K562 (cell line): ENCODE data around the gene ALG1. TPM values are rescaled to one million over a fixed set of nuclear protein-coding genes. Genes with fewer than 3 reads are reported as not detected.

Experiments used
- CHCHD3 ChIP-seq: fragments of 250-450 bp; sonication (Bioruptor Pico); IDR thresholded peaks from 2 replicates; pipeline ENCODE4 v2.1.2; 2022; ENCODE audit warnings: mild to moderate bottlenecking
- polyA plus RNA-seq, 8 experiments: library from polyadenylated mRNA; depleted of rRNA in 4 of 8; stranded (reverse) in 5 of 8; unstranded in 3 of 8; fragments of >200 nt; fragmentation: Nextera tagmentation in 2 of 8; fragmentation: Illumina TruSeq in 1 of 8; extraction: Ambion mirVana in 2 of 8; extraction: Trizol in 1 of 8; gene quantifications; 2 replicates each; pipeline versions ENCODE4 v1.2.1 to v1.2.3, GENCODE V29; 2011 to 2014; ENCODE audit warnings: inconsistent platforms in 1 of 8, missing spikeins in 1 of 8
- total RNA-seq, 7 experiments: library from RNA; depleted of rRNA in 6 of 7; stranded (reverse); fragments of >200 nt in 6 of 7; fragmentation: Illumina TruSeq in 2 of 7; extraction: Trizol in 2 of 7; gene quantifications; 2 replicates each; pipeline versions ENCODE4 v1.2.1 to v1.2.3, GENCODE V29; 2011 to 2021; ENCODE audit warnings: low replicate concordance in 1 of 7
- TF ChIP-seq, protein P1 (sequence below): fragments of 450-650 bp; IDR thresholded peaks from 2 replicates; pipeline ENCODE4 v1.6.1; 2016; ENCODE audit warnings: mild to moderate bottlenecking, moderate library complexity
- TF ChIP-seq, protein P2 (sequence below), 2 experiments: fragments of 450-650 bp in 1 of 2; sonication (generic) in 1 of 2; formaldehyde crosslinking in 1 of 2; IDR thresholded peaks; 2 replicates each; pipeline versions ENCODE4 v1.7.1 to v1.9.0; 2016 to 2022; ENCODE audit warnings: inconsistent platforms in 1 of 2, mild to moderate bottlenecking in 1 of 2, missing genetic modification reagents in 1 of 2

Gene ALG1
- total and polyA plus RNA-seq, 9 of the 15 experiments (the other 6 are each of a cell fraction or from before 2014, with no cell fraction given): 1.1 to 26.4 (median 18.3) TPM

DNA sequence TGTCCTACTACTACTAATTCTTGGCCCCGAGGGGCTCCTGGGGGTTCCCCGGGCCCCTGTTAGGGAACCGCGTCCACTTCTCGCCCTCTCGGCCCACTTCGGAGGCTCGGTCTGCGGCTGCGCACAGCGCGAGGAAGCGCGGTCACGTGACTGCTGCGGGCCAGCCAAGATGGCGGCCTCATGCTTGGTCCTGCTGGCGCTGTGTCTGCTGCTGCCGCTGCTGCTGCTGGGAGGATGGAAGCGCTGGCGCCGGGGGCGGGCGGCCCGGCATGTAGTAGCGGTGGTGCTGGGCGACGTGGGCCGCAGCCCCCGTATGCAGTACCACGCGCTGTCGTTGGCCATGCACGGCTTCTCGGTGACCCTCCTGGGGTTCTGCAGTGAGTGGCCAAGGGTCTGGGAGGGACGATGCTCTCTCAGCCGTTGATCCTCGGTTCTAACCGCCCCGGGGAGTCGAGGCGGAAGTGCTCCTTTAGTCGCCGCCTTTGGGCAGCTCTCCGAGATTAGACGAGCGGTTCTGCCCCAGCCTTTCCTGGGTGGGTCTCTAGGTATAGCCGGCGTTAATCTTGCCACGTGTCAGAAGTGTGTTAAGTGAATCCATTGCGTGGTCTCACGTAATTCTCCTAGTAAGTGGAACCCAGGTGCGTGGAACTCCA, at the start of gene ALG1 (continued):
- TF ChIP-seq, protein P1, sequence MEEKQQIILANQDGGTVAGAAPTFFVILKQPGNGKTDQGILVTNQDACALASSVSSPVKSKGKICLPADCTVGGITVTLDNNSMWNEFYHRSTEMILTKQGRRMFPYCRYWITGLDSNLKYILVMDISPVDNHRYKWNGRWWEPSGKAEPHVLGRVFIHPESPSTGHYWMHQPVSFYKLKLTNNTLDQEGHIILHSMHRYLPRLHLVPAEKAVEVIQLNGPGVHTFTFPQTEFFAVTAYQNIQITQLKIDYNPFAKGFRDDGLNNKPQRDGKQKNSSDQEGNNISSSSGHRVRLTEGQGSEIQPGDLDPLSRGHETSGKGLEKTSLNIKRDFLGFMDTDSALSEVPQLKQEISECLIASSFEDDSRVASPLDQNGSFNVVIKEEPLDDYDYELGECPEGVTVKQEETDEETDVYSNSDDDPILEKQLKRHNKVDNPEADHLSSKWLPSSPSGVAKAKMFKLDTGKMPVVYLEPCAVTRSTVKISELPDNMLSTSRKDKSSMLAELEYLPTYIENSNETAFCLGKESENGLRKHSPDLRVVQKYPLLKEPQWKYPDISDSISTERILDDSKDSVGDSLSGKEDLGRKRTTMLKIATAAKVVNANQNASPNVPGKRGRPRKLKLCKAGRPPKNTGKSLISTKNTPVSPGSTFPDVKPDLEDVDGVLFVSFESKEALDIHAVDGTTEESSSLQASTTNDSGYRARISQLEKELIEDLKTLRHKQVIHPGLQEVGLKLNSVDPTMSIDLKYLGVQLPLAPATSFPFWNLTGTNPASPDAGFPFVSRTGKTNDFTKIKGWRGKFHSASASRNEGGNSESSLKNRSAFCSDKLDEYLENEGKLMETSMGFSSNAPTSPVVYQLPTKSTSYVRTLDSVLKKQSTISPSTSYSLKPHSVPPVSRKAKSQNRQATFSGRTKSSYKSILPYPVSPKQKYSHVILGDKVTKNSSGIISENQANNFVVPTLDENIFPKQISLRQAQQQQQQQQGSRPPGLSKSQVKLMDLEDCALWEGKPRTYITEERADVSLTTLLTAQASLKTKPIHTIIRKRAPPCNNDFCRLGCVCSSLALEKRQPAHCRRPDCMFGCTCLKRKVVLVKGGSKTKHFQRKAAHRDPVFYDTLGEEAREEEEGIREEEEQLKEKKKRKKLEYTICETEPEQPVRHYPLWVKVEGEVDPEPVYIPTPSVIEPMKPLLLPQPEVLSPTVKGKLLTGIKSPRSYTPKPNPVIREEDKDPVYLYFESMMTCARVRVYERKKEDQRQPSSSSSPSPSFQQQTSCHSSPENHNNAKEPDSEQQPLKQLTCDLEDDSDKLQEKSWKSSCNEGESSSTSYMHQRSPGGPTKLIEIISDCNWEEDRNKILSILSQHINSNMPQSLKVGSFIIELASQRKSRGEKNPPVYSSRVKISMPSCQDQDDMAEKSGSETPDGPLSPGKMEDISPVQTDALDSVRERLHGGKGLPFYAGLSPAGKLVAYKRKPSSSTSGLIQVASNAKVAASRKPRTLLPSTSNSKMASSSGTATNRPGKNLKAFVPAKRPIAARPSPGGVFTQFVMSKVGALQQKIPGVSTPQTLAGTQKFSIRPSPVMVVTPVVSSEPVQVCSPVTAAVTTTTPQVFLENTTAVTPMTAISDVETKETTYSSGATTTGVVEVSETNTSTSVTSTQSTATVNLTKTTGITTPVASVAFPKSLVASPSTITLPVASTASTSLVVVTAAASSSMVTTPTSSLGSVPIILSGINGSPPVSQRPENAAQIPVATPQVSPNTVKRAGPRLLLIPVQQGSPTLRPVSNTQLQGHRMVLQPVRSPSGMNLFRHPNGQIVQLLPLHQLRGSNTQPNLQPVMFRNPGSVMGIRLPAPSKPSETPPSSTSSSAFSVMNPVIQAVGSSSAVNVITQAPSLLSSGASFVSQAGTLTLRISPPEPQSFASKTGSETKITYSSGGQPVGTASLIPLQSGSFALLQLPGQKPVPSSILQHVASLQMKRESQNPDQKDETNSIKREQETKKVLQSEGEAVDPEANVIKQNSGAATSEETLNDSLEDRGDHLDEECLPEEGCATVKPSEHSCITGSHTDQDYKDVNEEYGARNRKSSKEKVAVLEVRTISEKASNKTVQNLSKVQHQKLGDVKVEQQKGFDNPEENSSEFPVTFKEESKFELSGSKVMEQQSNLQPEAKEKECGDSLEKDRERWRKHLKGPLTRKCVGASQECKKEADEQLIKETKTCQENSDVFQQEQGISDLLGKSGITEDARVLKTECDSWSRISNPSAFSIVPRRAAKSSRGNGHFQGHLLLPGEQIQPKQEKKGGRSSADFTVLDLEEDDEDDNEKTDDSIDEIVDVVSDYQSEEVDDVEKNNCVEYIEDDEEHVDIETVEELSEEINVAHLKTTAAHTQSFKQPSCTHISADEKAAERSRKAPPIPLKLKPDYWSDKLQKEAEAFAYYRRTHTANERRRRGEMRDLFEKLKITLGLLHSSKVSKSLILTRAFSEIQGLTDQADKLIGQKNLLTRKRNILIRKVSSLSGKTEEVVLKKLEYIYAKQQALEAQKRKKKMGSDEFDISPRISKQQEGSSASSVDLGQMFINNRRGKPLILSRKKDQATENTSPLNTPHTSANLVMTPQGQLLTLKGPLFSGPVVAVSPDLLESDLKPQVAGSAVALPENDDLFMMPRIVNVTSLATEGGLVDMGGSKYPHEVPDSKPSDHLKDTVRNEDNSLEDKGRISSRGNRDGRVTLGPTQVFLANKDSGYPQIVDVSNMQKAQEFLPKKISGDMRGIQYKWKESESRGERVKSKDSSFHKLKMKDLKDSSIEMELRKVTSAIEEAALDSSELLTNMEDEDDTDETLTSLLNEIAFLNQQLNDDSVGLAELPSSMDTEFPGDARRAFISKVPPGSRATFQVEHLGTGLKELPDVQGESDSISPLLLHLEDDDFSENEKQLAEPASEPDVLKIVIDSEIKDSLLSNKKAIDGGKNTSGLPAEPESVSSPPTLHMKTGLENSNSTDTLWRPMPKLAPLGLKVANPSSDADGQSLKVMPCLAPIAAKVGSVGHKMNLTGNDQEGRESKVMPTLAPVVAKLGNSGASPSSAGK: peak; percentile 60
- TF ChIP-seq CHCHD3: no peak
- TF ChIP-seq, protein P2, sequence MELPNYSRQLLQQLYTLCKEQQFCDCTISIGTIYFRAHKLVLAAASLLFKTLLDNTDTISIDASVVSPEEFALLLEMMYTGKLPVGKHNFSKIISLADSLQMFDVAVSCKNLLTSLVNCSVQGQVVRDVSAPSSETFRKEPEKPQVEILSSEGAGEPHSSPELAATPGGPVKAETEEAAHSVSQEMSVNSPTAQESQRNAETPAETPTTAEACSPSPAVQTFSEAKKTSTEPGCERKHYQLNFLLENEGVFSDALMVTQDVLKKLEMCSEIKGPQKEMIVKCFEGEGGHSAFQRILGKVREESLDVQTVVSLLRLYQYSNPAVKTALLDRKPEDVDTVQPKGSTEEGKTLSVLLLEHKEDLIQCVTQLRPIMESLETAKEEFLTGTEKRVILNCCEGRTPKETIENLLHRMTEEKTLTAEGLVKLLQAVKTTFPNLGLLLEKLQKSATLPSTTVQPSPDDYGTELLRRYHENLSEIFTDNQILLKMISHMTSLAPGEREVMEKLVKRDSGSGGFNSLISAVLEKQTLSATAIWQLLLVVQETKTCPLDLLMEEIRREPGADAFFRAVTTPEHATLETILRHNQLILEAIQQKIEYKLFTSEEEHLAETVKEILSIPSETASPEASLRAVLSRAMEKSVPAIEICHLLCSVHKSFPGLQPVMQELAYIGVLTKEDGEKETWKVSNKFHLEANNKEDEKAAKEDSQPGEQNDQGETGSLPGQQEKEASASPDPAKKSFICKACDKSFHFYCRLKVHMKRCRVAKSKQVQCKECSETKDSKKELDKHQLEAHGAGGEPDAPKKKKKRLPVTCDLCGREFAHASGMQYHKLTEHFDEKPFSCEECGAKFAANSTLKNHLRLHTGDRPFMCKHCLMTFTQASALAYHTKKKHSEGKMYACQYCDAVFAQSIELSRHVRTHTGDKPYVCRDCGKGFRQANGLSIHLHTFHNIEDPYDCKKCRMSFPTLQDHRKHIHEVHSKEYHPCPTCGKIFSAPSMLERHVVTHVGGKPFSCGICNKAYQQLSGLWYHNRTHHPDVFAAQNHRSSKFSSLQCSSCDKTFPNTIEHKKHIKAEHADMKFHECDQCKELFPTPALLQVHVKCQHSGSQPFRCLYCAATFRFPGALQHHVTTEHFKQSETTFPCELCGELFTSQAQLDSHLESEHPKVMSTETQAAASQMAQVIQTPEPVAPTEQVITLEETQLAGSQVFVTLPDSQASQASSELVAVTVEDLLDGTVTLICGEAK (IDR thresholded peaks at IDR 0.05): no peak
- TF ChIP-seq, protein P2 (CRISPR knock-in tag; IDR thresholded peaks at IDR 0.05): no peak
